ENCODE data around the gene C1QA. TPM values are rescaled to one million over a fixed set of nuclear protein-coding genes. Genes with fewer than 3 reads are reported as not detected.

Gene C1QA
- total RNA-seq, 1 experiment from 2014 or later = not detected

- TF ChIP-seq, protein P1, sequence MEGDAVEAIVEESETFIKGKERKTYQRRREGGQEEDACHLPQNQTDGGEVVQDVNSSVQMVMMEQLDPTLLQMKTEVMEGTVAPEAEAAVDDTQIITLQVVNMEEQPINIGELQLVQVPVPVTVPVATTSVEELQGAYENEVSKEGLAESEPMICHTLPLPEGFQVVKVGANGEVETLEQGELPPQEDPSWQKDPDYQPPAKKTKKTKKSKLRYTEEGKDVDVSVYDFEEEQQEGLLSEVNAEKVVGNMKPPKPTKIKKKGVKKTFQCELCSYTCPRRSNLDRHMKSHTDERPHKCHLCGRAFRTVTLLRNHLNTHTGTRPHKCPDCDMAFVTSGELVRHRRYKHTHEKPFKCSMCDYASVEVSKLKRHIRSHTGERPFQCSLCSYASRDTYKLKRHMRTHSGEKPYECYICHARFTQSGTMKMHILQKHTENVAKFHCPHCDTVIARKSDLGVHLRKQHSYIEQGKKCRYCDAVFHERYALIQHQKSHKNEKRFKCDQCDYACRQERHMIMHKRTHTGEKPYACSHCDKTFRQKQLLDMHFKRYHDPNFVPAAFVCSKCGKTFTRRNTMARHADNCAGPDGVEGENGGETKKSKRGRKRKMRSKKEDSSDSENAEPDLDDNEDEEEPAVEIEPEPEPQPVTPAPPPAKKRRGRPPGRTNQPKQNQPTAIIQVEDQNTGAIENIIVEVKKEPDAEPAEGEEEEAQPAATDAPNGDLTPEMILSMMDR (conservative IDR thresholded peaks at IDR 0.05; ENCODE audit: low read depth, low read length) = no peak
- TF ChIP-seq EZH2phosphoT487 (IDR thresholded peaks at IDR 0.05; ENCODE audit: borderline replicate concordance, low read length) (no peak), EZH2 (IDR thresholded peaks at IDR 0.05; ENCODE audit: low read length, unreplicated experiment) (no peak)
These were observed 13.8 kb downstream of the C1QA start for GRCh38 chr1:22650089-22650693.

GRCh38 chr1:22651941-22652856, 15.8 kb downstream of the C1QA start:
- Histone ChIP-seq H3F3A (ENCODE audit: low read length, unreplicated experiment) (no peaks in the 10 kb centered on the region), H3K27me3 (ENCODE audit: low read length) (peaks cover 7% of the 10 kb centered on the region; the same call in 1 of the 2 replicates), H3K79me2 (ENCODE audit: low read length) (no peaks in the 10 kb centered on the region), H2AFZ (ENCODE audit: low read length) (no peak overlapping the region), H3K9ac (ENCODE audit: low read length) (no peak overlapping the region), H3K9me2 (replicated peaks; ENCODE audit: low read length) (no peaks in the 10 kb centered on the region), H3K36me3 (ENCODE audit: low read depth, low read length) (no peaks in the 10 kb centered on the region), H3K4me2 (ENCODE audit: low read length) (no peak overlapping the region), H3K9me3 (ENCODE audit: low read length) (no peaks in the 10 kb centered on the region), H3K4me3 (ENCODE audit: low read length) (no peak overlapping the region), H4K20me1 (ENCODE audit: low read length) (no peaks in the 10 kb centered on the region), H3K4me1 (ENCODE audit: insufficient read depth, low read length) (no peaks in the 10 kb centered on the region), H3K27ac (ENCODE audit: low read length) (no peak overlapping the region)
- intact Hi-C loops (cut with micrococcal nuclease) = no loop called here
- ChIA-PET CTCF (no interaction called here), POLR2A (ENCODE audit: unreplicated experiment) (interaction anchor here (0.6 kb wide), 1 partner anchor 316 kb away, joined by 4 read pairs; no protein-coding TSS in a partner anchor)
- TF ChIP-seq EZH2phosphoT487 (IDR thresholded peaks at IDR 0.05; ENCODE audit: borderline replicate concordance, low read length) = no peak
- BruUV-seq (replicated peaks) = no TSS peak
- ATAC-seq (no peak), DNase-seq (no peak)

More at GRCh38 chr1:22650089-22650693, 13.8 kb downstream of the C1QA start:
- Histone ChIP-seq H2AFZ (ENCODE audit: low read length) (no peak overlapping the region), H3K9me3 (ENCODE audit: low read length) (no peaks in the 10 kb centered on the region), H3K9me2 (replicated peaks; ENCODE audit: low read length) (no peaks in the 10 kb centered on the region), H3K4me3 (ENCODE audit: low read length) (no peak overlapping the region), H3K27ac (ENCODE audit: low read length) (no peak overlapping the region), H3K36me3 (ENCODE audit: low read depth, low read length) (no peaks in the 10 kb centered on the region), H3K9ac (ENCODE audit: low read length) (no peak overlapping the region), H3F3A (ENCODE audit: low read length, unreplicated experiment) (no peaks in the 10 kb centered on the region), H3K4me1 (ENCODE audit: insufficient read depth, low read length) (peaks cover 15% of the 10 kb centered on the region), H3K79me2 (ENCODE audit: low read length) (no peaks in the 10 kb centered on the region), H3K4me2 (ENCODE audit: low read length) (no peak overlapping the region), H4K20me1 (ENCODE audit: low read length) (no peaks in the 10 kb centered on the region), H3K27me3 (ENCODE audit: low read length) (no peaks in the 10 kb centered on the region)
- DNase-seq (no peak), ATAC-seq (no peak)
- ChIA-PET CTCF (no interaction called here), POLR2A (ENCODE audit: unreplicated experiment) (no interaction called here)
- BruUV-seq (replicated peaks) = no TSS peak
- intact Hi-C loops (cut with micrococcal nuclease) = no loop called here

DNA sequence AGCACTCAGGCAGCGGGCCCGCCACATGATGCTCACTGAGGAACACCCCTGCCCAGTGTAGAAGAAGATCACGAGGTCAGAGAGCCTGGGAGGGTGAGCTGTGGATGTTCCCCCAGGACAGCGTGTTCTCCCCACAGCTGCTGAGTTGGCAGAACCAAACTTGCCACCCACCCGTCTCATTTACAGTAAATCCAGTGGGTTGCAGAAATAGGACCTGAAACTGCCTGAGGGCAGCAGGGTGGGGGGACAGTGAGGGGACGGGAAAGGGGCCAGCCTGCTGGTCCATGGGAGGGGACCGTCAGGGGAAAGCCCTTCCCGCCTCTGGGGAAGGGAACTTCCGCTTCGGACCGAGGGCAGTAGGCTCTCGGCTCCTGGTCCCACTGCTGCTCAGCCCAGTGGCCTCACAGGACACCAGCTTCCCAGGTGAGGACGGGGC, 16.5 kb downstream of the C1QA start, which contains the start of gene C1QB:
Gene C1QB (plus strand): TSS at position 356 of the 436 bp plus-strand sequence. CDS start 6,227 bp downstream, outside the sequence.
- H3K4me3 ChIP-seq (ENCODE audit: low read length) = no peak within 1 kb of the TSS
- no peaks in the 10 kb centered on the region for H3K9me3 ChIP-seq (ENCODE audit: low read length)
- H3F3A ChIP-seq (ENCODE audit: low read length, unreplicated experiment) = no peaks in the 10 kb centered on the region
- H4K20me1 ChIP-seq (ENCODE audit: low read length) = no peaks in the 10 kb centered on the region
- DNase-seq = no peak
- POLR2A ChIA-PET (ENCODE audit: unreplicated experiment) = no interaction called here
- no peak within 1 kb of the TSS for H3K9ac ChIP-seq (ENCODE audit: low read length)
- no peaks in the 10 kb centered on the region for H3K79me2 ChIP-seq (ENCODE audit: low read length)
- H2AFZ ChIP-seq (ENCODE audit: low read length) = no peak within 1 kb of the TSS
- H3K4me1 ChIP-seq (ENCODE audit: insufficient read depth, low read length) = no peaks in the 10 kb centered on the region
- no peak for ATAC-seq
- no peak for TF ChIP-seq EZH2 (IDR thresholded peaks at IDR 0.05; ENCODE audit: low read length, unreplicated experiment)
- no peak for TF ChIP-seq EZH2phosphoT487 (IDR thresholded peaks at IDR 0.05; ENCODE audit: borderline replicate concordance, low read length)
- TF ChIP-seq, protein P1 (conservative IDR thresholded peaks at IDR 0.05; ENCODE audit: low read depth, low read length) = no peak
- H3K27me3 ChIP-seq (ENCODE audit: low read length) = peaks cover 14% of the 10 kb centered on the region
- no peaks in the 10 kb centered on the region for H3K36me3 ChIP-seq (ENCODE audit: low read depth, low read length)
- intact Hi-C loops (cut with micrococcal nuclease) = no loop called here
- H3K9me2 ChIP-seq (replicated peaks; ENCODE audit: low read length) = no peaks in the 10 kb centered on the region
- no TSS peak for BruUV-seq (replicated peaks)
- CTCF ChIA-PET = no interaction called here
- H3K4me2 ChIP-seq (ENCODE audit: low read length) = no peak within 1 kb of the TSS
- no peak within 1 kb of the TSS for H3K27ac ChIP-seq (ENCODE audit: low read length)

Data from PC-3 (cell line).